HG03064 (cell line): ENCODE measurements around the gene PTN.

Experiments
- ATAC-seq: cut with Tn5 transposase; IDR thresholded peaks from one replicate; pipeline ENCODE4 v1.9.1; 2021; ENCODE audit warnings: low read depth; ENCODE audit not compliant: unreplicated experiment

The PTN gene, protein sequence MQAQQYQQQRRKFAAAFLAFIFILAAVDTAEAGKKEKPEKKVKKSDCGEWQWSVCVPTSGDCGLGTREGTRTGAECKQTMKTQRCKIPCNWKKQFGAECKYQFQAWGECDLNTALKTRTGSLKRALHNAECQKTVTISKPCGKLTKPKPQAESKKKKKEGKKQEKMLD

DNA sequence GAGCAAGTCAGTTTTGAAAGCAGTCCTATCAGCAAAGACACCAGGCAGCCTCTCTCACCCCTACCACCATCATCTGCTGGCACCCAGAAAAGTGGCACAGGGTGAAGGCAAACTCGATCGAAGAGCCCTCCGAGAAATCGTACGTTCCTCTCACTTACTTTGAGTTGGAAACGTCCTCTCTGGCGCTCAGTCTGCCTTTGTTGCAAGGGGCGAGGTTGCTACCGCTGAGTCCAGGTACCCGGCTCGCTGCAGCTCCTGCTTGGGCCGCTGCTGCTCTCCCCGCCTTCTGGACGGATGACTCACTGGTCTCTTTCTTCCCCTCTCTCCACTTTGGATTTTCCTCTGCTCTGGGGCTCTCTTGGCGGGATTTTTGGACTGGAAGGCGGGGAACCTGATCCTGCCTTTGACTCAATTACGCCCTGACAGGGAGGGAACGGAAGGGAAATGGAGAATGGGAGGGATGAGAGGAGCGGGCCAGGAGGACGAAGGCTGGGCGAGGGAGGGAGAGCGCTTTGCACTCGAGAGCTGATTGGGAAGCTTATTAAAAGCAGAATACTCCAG lies at the start of gene PTN:
Gene PTN, minus strand, starts transcription at position 453 of the 561 bp plus-strand sequence. CDS start 88,760 bp downstream, outside the sequence.
- no peak for ATAC-seq

DNA sequence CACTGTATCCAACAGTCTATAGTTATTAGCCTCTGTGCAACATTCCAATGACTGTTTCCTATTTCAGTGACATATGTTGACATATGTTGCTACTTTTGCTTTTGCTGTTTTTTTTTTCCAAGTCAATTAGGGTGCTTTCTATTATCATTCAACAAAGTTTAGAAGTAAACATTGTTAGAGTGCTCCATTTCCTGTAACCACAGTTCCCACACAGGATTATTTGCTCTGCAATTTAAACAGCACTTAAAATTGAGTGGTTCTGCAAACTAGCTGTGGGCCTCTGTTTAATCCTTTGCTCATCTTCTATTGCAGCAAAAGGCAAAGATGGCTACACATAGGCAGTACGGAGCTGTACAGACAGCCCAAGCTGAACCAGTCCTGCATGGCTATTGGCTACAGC lies 46.5 kb upstream of the PTN start:
- no peak for ATAC-seq

DNA sequence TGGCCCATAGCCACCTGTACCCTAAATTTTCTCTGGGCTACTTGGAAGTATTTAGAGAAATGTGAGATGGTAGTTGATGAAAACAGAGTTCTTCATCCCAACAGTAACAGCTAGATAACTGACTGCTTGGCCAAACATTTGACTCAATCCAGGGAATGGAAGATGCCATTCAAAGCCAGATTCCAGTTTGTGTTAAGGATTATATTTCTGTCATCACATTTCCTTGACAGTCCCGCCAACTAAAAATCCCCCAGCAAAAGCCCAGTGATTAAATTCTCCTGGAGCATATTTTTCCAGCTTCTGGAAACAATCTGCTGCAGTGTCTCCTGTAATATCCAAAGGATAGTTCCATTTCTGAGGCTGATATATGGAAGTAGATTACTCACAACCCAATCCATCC lies 45.4 kb upstream of the PTN start:
- no peak for ATAC-seq

DNA sequence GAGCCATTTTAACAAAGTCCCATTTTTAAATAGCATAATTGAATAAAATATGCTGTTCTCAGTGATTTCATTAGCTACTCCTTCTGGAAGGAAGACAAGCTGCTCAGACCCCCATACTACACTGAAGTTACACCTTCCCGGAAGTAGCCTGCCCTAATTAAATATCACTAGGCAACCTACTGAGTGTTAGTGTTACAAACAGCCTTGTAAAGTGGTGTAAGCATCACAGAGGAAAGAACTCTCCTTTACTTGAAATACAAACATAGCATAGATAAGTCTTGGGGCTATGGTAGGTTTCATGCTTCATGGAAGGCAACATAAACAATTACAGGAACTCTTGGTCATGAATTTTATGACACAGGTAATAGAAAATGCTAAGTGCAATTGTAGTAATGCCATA lies 43.4 kb upstream of the PTN start:
- no peak for ATAC-seq

DNA sequence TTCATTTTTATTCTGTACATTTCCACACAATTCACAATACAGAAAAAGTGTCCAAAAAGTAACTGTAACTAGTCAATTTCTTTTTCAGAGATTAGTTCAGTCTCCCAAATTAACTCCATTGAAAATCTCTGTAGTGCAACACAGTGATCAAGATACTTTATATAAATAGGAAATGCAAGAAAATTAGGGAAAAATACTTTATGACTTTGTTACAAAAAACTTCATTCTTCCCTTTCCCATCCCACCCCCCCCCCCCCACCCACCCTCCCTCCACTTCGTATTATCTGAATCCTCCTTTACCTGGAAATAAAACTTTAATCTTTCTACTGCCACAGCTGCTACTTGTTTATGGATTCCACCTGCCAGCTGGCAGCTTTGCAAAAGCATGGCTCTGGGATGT lies 37.5 kb upstream of the PTN start:
- no peak for ATAC-seq

DNA sequence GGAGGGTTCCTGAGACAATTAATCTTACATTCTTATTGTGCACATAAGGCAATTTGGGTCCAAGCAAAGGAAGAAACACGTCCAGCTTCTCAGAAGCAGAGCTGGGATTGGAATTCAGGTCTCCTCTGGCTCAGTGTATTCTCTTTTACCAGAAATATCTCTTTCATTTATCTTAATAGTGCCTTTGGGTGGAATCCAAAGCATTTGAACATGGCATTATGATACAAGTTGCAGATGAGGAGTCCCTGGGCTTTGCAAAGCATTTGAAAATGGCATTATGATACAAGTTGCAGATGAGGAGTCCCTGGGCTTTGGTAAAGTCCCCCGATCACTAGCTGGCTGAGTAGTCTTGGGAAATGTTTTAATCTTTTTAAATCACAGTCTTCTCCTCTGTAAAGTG lies 30.0 kb upstream of the PTN start:
- ATAC-seq = no peak

DNA sequence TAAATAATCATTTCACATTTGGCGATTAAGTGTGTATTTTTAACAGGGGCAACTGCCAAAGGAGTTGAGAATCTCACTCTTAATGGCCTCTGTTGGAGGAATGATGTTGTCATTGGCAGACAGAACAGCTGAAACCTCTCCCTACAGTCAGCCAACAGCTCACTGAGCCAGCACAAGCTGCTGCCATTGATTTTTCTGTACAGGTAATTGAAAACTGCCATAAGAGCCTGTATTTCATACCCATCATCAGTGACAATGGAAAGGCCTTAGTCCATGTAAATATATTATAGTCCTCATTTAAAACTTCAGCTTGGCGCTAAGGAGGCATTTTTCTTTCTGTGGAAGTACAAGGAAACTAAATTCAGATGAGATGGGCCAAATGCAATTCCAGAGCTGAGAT lies 28.1 kb upstream of the PTN start:
- no peak for ATAC-seq

DNA sequence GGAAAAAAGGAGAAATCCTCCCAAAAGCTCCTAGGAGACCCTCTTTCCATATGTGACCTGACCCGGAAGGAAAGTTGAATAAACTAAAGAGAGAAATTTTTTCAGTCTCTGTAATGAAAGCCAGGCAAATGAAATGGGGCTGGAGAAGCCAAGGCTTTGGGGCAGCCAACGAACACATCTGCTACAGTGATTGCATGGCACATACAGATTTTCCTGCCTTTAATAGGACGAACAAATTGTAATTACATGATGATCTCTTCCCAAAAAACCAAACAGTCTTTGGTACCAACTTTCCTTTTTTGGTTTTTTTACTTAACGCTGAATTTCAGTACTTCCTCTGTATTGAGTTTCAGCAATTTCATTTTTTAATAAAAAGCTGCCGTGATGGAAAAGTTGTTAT lies 23.5 kb upstream of the PTN start:
- ATAC-seq = no peak

DNA sequence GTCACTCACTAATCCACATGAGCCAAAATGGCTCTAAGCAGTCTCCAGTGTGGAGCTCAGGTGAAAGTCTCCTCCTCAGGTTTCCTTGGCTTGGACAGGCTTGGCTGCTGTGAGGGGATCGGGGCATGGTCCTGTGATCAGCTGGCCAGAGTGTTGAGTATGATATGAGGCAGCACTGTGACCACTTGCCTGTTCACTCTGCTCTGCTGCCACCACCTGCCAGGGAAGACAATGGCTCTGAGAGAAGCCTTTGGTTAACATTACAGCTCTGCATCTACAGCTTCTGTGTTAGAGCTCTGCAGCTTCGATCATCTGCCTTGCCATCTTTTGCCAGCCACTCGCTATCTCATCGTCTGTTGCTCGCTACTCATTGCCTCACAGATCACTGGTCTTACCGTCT lies 20.1 kb upstream of the PTN start:
- no peak for ATAC-seq

DNA sequence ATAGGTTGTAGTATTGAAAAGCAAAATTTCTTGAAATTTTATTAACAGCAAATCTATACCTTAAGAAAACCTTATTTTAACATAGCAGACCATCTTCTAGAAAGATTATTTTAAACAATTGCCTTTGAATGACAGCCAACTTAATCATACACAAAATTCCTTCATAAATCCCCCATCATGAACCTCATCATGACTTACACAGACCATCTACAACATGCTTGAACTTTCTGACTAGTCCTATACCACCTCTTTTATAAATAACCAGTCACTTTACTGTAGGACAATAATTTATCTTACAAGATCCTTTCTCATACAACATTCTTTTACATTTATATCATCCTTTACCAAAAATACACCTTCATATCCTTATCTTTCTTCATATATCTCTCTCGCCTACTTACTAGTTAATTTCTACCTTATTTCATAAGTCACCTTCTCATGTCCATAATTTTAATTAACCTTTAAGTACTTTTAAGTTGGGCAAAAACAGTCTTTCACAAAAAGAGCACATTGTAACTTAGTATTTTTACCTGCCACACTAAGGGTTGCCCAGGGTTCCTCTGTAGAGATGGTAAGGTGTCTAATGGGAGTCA lies 16.6 kb upstream of the PTN start:
- no peak for ATAC-seq

DNA sequence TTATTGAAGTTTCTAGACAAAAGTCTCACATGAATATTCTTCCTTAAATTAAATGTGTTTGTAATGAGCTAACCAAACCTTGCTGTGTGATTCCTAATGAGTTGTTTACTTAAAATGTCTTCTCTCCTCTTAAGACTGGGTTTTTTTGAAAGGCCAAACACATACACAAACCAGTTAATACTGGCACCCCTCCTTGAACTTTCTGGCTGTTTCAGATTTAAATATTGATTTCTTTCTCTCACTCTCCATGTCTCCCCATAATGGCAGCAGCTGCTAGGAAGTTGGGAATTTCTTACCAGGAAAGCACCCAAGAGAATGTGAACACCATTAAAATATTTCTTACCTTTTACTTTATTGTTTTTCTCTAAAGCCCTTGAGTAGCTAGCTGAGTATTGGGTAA lies 11.4 kb upstream of the PTN start:
- no peak for ATAC-seq

DNA sequence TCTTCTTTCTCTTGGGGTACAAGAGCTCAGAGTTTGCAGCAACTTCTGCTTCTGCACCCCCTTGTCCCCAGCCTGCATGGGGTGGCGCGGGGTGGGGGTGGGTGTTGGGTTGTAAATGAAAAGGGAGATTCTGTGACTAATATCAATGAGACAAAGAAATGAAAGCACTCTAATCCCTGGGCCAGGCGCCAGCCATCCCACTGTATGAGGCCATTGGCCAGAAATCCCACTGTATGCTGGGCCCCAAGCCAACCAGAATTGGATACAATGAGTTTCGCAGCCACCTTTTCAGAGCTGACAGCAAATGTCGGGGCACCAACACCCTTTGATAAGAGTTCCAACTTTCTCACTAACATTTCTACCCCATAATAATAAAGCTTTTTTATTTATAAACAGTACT lies 10.9 kb upstream of the PTN start:
- no peak for ATAC-seq

DNA sequence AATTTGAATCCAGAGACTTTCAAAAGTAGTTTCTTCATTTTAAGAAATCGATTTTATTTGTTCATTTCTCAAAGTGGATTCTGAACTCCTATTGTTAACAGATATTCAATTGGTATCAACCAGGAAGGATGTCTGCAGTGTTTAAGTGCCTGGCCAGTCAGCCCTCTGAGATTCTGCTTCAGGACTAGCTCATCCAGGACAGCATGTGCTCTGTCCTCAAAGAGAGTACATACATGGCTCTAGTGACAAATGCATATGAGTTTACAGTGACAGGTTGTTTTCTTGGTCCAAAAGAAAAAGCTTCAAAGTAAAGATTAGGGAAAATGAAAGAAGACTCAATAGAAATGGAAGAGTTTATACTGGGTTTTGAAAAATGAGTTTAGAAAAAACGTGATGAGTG lies 8.4 kb upstream of the PTN start:
- no peak for ATAC-seq

DNA sequence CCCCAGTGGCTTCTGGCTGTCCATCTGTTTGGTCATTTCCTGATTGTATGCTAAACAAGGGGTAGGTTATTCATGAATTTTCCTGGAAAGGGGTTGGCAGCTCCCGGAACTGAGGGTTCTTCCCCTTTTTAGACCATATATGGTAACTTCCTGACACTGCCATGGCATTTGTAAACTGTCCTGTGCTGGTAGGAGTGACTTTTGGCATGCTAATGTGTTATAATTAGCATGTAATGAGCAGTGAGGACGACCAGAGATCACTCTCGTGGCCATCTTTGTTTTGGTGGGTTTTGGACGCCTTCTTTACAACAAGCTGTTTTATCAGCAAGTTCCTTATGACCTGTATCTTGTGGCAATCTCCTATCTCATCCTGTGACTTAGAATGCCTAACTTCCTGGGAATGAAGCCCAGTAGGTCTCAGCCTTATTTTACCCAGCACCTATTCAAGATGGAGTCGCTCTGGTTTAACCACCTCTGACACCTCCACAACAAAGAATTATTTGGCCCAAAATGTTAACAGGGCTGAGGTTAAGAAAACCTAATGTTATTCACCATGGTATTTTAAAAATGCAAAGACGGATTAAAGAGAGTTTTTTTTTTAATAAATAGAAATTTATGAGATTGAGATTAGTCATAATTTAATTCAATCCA lies 2.4 kb upstream of the PTN start:
- no peak for ATAC-seq

DNA sequence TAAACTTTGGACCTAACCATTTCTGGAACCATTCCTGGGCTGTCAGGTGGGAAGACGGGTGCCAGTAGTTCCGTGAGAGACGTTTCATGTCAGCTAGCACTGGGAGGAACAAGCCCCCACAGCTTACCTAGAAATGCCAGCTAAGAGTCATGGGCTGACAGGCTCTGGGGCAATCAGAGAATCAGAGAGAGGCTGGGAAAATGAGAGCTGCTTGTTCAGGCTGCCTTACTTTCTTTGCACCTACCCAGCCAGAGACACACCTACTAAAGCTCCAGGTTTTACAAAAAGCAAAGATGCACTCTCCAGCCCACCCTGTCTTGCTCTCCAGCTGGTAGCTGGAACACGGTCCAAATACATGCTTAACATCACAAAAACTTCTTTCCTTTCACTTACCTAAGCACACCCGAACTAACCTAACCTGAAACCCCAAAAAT lies 688 bp downstream of the PTN start:
- ATAC-seq = no peak

DNA sequence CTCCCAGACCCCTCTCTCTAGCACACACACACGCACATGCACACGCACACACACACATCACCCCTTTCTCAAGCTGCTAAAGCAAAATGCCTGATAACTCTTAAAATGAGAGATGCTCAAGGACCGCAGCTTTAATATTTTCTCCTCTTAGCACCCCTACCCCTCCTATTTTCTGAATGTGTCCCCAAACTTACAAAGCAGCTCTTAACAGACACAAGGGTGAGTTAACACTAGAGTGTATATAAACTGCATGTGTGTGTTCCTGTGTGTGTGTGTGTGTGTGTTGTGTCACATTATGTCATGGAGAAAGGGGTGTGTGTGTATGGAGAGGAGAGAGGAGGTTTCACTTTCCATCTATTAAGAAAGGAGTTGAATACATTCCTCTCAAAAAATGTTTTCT lies 1.3 kb downstream of the PTN start:
- ATAC-seq = no peak

DNA sequence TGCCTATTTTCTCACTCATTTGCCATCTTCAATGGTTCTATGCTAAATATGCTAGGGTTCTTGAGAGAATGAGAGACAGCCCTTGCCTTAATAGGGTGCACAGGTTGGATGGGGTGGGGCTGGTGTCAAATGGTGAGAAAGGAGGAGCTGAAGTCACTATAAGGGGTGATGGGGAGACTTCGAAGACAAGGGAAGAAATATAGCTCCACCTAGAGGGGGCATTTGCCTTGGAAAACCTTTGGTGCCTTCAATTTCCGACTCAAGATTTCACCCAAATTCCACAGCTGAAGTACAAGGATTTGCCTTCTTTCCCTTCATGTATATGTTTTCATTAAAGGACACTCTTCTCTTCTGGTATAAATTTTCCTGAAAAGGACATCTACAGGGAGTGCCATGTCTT lies 5.6 kb downstream of the PTN start:
- ATAC-seq = no peak

DNA sequence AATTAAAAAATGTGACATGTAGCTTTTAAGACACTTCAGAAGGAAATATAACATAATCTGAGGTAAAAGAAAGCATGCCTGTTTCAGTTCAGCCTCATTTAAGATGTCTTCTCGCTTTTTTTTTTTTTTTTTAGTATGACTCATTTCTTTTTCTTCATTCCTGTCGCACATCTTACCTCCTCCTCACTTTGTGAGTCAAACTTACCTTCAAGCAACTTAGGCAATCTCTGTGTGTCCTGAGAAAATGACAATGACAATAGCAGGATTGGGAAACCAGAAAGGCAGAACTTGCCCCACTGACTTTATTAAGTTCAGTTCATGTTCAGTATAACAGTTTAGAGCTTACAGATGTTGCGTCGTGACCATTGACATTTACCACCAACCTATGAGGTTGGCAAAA lies 7.7 kb downstream of the PTN start:
- ATAC-seq = no peak

DNA sequence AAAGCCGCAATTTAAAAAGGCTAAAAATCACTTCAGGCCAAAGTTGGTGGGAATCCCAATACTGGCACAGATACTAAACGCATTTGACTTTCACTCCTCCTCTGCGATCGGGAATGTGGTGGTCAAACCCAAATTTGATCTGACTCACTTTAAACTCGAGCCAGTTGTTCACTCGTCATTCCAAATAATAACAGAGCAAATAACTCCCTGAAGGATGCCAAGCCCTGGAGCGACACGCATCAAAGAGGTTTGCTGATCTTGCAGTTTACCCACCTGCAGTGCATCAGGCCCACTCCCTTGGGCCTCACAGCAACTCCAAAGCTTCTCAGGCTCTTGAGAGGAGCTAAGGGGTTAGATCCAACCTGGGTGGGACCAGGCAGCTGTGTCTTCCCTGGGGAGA lies 12.2 kb downstream of the PTN start:
- no peak for ATAC-seq

DNA sequence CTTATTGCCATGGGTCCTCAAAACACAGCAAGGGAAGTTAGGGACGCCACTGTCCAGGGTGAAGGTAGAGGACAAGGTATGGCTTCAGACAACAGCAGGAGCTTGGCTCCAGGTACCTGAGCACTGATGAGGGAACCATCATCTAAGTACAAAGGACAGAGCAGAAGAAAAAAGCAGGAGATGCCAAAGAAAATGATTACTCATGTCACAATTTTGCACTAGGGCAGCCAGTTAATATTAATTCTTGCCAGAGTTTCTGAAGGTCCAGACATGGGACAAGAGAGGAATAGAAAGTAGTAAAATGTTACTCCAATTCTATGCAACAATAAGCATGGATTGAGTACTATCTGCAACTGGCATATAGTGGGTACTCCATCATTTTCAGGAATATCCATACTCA lies 14.1 kb downstream of the PTN start:
- no peak for ATAC-seq

DNA sequence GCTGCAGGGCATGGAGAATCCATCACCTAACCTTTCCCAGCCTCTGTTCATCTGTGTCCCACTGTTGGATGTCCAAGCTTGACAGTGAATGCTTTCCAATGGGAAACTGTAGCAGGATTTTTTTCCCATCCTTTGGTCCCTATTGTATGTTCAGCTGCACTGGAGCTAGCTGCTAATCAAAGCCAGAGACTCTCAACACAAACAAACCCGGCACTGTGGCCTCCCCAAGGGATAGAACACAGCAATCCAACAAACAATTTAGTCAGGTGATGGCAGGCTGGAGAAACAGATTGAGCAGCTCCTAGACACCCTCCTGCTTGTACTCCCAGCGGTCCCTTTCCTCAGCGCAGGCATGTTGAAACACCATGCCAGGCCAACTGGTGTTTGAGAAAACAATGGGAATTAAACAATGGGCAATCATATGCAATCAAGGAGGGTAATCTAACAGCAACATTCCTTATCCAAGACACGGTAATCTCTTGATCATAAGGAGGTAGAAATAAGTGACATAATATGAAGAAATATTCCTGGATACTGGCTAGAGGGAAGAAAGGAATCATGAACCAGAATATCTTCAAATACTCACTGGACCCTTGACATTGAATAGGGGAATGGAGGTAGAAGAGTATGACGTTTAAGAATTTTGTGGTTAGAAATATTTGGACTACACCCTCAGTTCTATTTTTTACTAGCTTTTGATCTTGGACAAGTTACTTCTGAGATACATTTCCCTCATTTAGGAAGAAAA lies 15.0 kb downstream of the PTN start:
- ATAC-seq = no peak
